SK-N-SH (cell line): ENCODE data around the gene ESPNL.

Experiments used
- ELF1 ChIP-seq: IDR thresholded peaks from 2 replicates; pipeline ENCODE4 v1.4.0; 2012
- FOXM1 ChIP-seq: IDR thresholded peaks from 2 replicates; pipeline ENCODE4 v1.4.0; 2012; ENCODE audit warnings: low read depth, mild to moderate bottlenecking
- RAD21 ChIP-seq: IDR thresholded peaks from 2 replicates; pipeline ENCODE4 v1.6.1; 2012; ENCODE audit warnings: mild to moderate bottlenecking, low read length
- TF ChIP-seq, protein P1 (sequence below): fragments of 200-600 bp; sonication (generic); IDR thresholded peaks from 2 replicates; pipeline ENCODE4 v1.6.1; 2017; ENCODE audit warnings: antibody characterized with exemption, mild to moderate bottlenecking, moderate library complexity
- TF ChIP-seq, protein P2 (sequence below): fragments of 150-350 bp; IDR thresholded peaks from 2 replicates; pipeline ENCODE4 v1.6.1; 2017; ENCODE audit warnings: antibody characterized with exemption, low read length, low read depth, borderline replicate concordance

DNA sequence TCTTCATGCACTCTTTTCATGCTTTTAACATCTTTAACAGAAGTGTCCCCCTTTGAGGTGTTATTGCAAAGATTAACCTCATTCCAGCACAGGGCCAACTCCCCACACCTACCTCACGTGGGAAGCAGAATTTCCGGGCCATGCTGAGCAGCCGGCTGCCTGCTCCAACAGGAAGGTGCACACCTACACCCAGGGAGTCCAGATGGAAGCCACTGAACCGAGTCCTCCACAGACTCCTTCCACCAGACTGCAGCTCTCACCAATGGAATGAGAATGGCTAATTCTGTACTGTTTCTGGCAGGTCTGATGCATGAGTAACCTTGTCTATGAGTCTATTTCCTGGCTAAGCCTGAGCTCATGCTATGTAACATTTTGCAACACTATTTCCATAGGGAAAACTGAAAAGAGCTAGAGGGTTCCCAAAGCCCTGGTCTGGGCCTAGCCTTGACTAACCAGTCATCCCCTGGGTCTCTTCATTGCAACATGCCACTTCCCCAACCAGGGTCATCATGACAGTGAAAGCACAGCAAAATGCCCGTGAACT, 69.6 kb downstream of the ESPNL start:
- TF ChIP-seq FOXM1 (no peak), ELF1 (no peak), RAD21 (no peak)
- TF ChIP-seq, protein P1, sequence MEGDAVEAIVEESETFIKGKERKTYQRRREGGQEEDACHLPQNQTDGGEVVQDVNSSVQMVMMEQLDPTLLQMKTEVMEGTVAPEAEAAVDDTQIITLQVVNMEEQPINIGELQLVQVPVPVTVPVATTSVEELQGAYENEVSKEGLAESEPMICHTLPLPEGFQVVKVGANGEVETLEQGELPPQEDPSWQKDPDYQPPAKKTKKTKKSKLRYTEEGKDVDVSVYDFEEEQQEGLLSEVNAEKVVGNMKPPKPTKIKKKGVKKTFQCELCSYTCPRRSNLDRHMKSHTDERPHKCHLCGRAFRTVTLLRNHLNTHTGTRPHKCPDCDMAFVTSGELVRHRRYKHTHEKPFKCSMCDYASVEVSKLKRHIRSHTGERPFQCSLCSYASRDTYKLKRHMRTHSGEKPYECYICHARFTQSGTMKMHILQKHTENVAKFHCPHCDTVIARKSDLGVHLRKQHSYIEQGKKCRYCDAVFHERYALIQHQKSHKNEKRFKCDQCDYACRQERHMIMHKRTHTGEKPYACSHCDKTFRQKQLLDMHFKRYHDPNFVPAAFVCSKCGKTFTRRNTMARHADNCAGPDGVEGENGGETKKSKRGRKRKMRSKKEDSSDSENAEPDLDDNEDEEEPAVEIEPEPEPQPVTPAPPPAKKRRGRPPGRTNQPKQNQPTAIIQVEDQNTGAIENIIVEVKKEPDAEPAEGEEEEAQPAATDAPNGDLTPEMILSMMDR: no peak
- TF ChIP-seq, protein P2, sequence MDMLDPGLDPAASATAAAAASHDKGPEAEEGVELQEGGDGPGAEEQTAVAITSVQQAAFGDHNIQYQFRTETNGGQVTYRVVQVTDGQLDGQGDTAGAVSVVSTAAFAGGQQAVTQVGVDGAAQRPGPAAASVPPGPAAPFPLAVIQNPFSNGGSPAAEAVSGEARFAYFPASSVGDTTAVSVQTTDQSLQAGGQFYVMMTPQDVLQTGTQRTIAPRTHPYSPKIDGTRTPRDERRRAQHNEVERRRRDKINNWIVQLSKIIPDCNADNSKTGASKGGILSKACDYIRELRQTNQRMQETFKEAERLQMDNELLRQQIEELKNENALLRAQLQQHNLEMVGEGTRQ: no peak
